PFSK-1 (cell line): ENCODE data around the gene KIDINS220.

ENCODE experiments used
- POLR2AphosphoS5 ChIP-seq: IDR thresholded peaks from 2 replicates; pipeline ENCODE4 v1.6.1; 2012; ENCODE audit warnings: low read depth, mild to moderate bottlenecking, control low read depth, low read length, moderate library complexity
- REST ChIP-seq, 2 experiments: IDR thresholded peaks; 2 replicates each; pipeline versions ENCODE4 v1.6.1 to v1.8.0; 2011 to 2012; ENCODE audit warnings: low read depth in 2 of 2, low read length in 2 of 2, control low read depth in 1 of 2, inconsistent platforms in 1 of 2, mild to moderate bottlenecking in 1 of 2, moderate library complexity in 1 of 2; ENCODE audit not compliant: insufficient read depth in 1 of 2
- SIN3A ChIP-seq: IDR thresholded peaks from 2 replicates; pipeline ENCODE4 v1.6.1; 2012; ENCODE audit warnings: mild to moderate bottlenecking, low read length, moderate library complexity, borderline replicate concordance; ENCODE audit not compliant: insufficient read depth
- TAF1 ChIP-seq: IDR thresholded peaks from 2 replicates; pipeline ENCODE4 v1.6.1; 2012; ENCODE audit warnings: low read length, control low read depth, borderline replicate concordance; ENCODE audit not compliant: insufficient read depth

GRCh38 chr2:8858910-8859309 lies 21.5 kb upstream of the KIDINS220 start:
- no peak for TF ChIP-seq TAF1
- no peak for TF ChIP-seq POLR2AphosphoS5
- TF ChIP-seq REST (IDR thresholded peaks at IDR 0.05; ENCODE audit: insufficient read depth in 1 of 2, low read depth in 2 of 2, low read length in 2 of 2) = no peak
- TF ChIP-seq SIN3A = no peak
